Activated T-helper 2 cell treated with anti-CD3 and anti-CD28 coated beads, Interferon-gamma antibody, Interleukin-2, Interleukin-4, amounts not matched to agents 10 μg/mL and 5 μg/mL and 100 μg/mL, durations not matched to agents 14 hours and 24 hours and 36 hours (primary cell): ENCODE results near the gene PRR16. TPM values are rescaled to one million over a fixed set of nuclear protein-coding genes. Genes with fewer than 3 reads are reported as not detected.

Experiments used
- DNase-seq: peaks from one replicate; pipeline ENCODE4 v3.0.0; 2021; ENCODE audit warnings: low spot score
- H3K27ac Mint-ChIP-seq: one replicate; pipeline ENCODE4 v1.8.0; 2021; ENCODE audit warnings: mixed read lengths
- H3K27me3 Mint-ChIP-seq: one replicate; pipeline ENCODE4 v1.8.0; 2021; ENCODE audit warnings: low read depth, mixed read lengths
- H3K36me3 Mint-ChIP-seq: one replicate; pipeline ENCODE4 v1.8.0; 2021; ENCODE audit warnings: low read depth, mixed read lengths
- H3K4me1 Mint-ChIP-seq: one replicate; pipeline ENCODE4 v1.8.0; 2021; ENCODE audit warnings: low read depth, mixed read lengths
- H3K4me3 Mint-ChIP-seq: one replicate; pipeline ENCODE4 v1.8.0; 2021; ENCODE audit warnings: low read depth, mild to moderate bottlenecking, moderate library complexity, mixed read lengths
- H3K9me3 Mint-ChIP-seq: one replicate; pipeline ENCODE4 v1.8.0; 2021; ENCODE audit warnings: mixed read lengths
- intact Hi-C: fragments of 100-400 bp; cut with micrococcal nuclease; formaldehyde crosslinking; loops from one replicate; pipeline ENCODE4 v1.15.1; 2023
- total RNA-seq: library from RNA; stranded (reverse); gene quantifications from 2 replicates; pipeline ENCODE4 v1.2.3, GENCODE V29; 2022

The PRR16 gene
- total RNA-seq, 1 donor from 2014 or later = not detected

GRCh38 chr5:120535900-120536299 is 71.8 kb downstream of the PRR16 start:
- Mint-ChIP-seq H3K4me3 (no peak overlapping the region), H3K36me3 (no peaks in the 10 kb centered on the region), H3K27ac (no peak overlapping the region), H3K9me3 (no peaks in the 10 kb centered on the region), H3K27me3 (no peaks in the 10 kb centered on the region), H3K4me1 (no peaks in the 10 kb centered on the region)
- intact Hi-C loops = no loop called here
- DNase-seq = no peak

- Mint-ChIP-seq H3K27me3 (no peaks in the 10 kb centered on the region), H3K9me3 (no peaks in the 10 kb centered on the region), H3K27ac (no peak overlapping the region), H3K4me1 (no peaks in the 10 kb centered on the region), H3K4me3 (no peak overlapping the region), H3K36me3 (no peaks in the 10 kb centered on the region)
- DNase-seq = no peak
- intact Hi-C loops = no loop called here
Observed at GRCh38 chr5:120538149-120538548, 74.0 kb downstream of the PRR16 start.

- H3K36me3 Mint-ChIP-seq = no peaks in the 10 kb centered on the region
- intact Hi-C loops = no loop called here
- no peaks in the 10 kb centered on the region for H3K27me3 Mint-ChIP-seq
- DNase-seq = no peak
- no peaks in the 10 kb centered on the region for H3K9me3 Mint-ChIP-seq
- H3K4me1 Mint-ChIP-seq = no peaks in the 10 kb centered on the region
- H3K4me3 Mint-ChIP-seq = no peak overlapping the region
- H3K27ac Mint-ChIP-seq = no peak overlapping the region
Observed at GRCh38 chr5:120538644-120539043, 74.5 kb downstream of the PRR16 start.

- Mint-ChIP-seq H3K27ac (no peak overlapping the region), H3K4me3 (no peak overlapping the region), H3K4me1 (no peaks in the 10 kb centered on the region), H3K9me3 (no peaks in the 10 kb centered on the region), H3K36me3 (no peaks in the 10 kb centered on the region), H3K27me3 (no peaks in the 10 kb centered on the region)
- no peak for DNase-seq
- intact Hi-C loops = no loop called here
Observed at GRCh38 chr5:120539471-120539870, 75.4 kb downstream of the PRR16 start.

- Mint-ChIP-seq H3K4me3 (no peak overlapping the region), H3K27ac (no peak overlapping the region), H3K27me3 (no peaks in the 10 kb centered on the region), H3K9me3 (no peaks in the 10 kb centered on the region), H3K4me1 (no peaks in the 10 kb centered on the region), H3K36me3 (no peaks in the 10 kb centered on the region)
- DNase-seq = no peak
- intact Hi-C loops = no loop called here
Observed at GRCh38 chr5:120540097-120540496, 76.0 kb downstream of the PRR16 start.

GRCh38 chr5:120544043-120544442 is 79.9 kb downstream of the PRR16 start:
- H3K9me3 Mint-ChIP-seq = no peaks in the 10 kb centered on the region
- no peak overlapping the region for H3K4me3 Mint-ChIP-seq
- intact Hi-C loops = no loop called here
- no peaks in the 10 kb centered on the region for H3K36me3 Mint-ChIP-seq
- no peaks in the 10 kb centered on the region for H3K4me1 Mint-ChIP-seq
- DNase-seq = no peak
- H3K27ac Mint-ChIP-seq = no peak overlapping the region
- H3K27me3 Mint-ChIP-seq = no peaks in the 10 kb centered on the region

- Mint-ChIP-seq H3K36me3 (no peaks in the 10 kb centered on the region), H3K9me3 (no peaks in the 10 kb centered on the region), H3K4me3 (no peak overlapping the region), H3K27me3 (no peaks in the 10 kb centered on the region), H3K27ac (no peak overlapping the region), H3K4me1 (no peaks in the 10 kb centered on the region)
- no peak for DNase-seq
- intact Hi-C loops = no loop called here
Observed at GRCh38 chr5:120545007-120545406, 80.9 kb downstream of the PRR16 start.

- Mint-ChIP-seq H3K27me3 (no peaks in the 10 kb centered on the region), H3K4me3 (no peak overlapping the region), H3K27ac (no peak overlapping the region), H3K4me1 (no peaks in the 10 kb centered on the region), H3K36me3 (no peaks in the 10 kb centered on the region), H3K9me3 (no peaks in the 10 kb centered on the region)
- no peak for DNase-seq
- intact Hi-C loops = no loop called here
Observed at GRCh38 chr5:120545951-120546350, 81.9 kb downstream of the PRR16 start.

- Mint-ChIP-seq H3K4me3 (no peak overlapping the region), H3K27me3 (no peaks in the 10 kb centered on the region), H3K27ac (no peak overlapping the region), H3K4me1 (no peaks in the 10 kb centered on the region), H3K36me3 (no peaks in the 10 kb centered on the region), H3K9me3 (no peaks in the 10 kb centered on the region)
- DNase-seq = no peak
- intact Hi-C loops = no loop called here
Observed at GRCh38 chr5:120546922-120547321, 82.8 kb downstream of the PRR16 start.

GRCh38 chr5:120550358-120550757 is 86.3 kb downstream of the PRR16 start:
- Mint-ChIP-seq H3K9me3 (no peaks in the 10 kb centered on the region), H3K4me3 (no peak overlapping the region), H3K27ac (no peak overlapping the region), H3K36me3 (no peaks in the 10 kb centered on the region), H3K4me1 (no peaks in the 10 kb centered on the region), H3K27me3 (no peaks in the 10 kb centered on the region)
- intact Hi-C loops = no loop called here
- no peak for DNase-seq

GRCh38 chr5:120552638-120553037 is 88.5 kb downstream of the PRR16 start:
- Mint-ChIP-seq H3K9me3 (no peaks in the 10 kb centered on the region), H3K4me1 (no peaks in the 10 kb centered on the region), H3K4me3 (no peak overlapping the region), H3K27me3 (no peaks in the 10 kb centered on the region), H3K36me3 (no peaks in the 10 kb centered on the region), H3K27ac (no peak overlapping the region)
- DNase-seq = no peak
- intact Hi-C loops = no loop called here

- Mint-ChIP-seq H3K9me3 (no peaks in the 10 kb centered on the region), H3K4me1 (no peaks in the 10 kb centered on the region), H3K27ac (no peak overlapping the region), H3K36me3 (no peaks in the 10 kb centered on the region), H3K4me3 (no peak overlapping the region), H3K27me3 (no peaks in the 10 kb centered on the region)
- no peak for DNase-seq
- intact Hi-C loops = no loop called here
Observed at GRCh38 chr5:120555345-120555744, 91.2 kb downstream of the PRR16 start.

- H3K27ac Mint-ChIP-seq = no peak overlapping the region
- no peak for DNase-seq
- H3K4me3 Mint-ChIP-seq = no peak overlapping the region
- H3K27me3 Mint-ChIP-seq = no peaks in the 10 kb centered on the region
- no peaks in the 10 kb centered on the region for H3K4me1 Mint-ChIP-seq
- intact Hi-C loops = no loop called here
- H3K36me3 Mint-ChIP-seq = no peaks in the 10 kb centered on the region
- no peaks in the 10 kb centered on the region for H3K9me3 Mint-ChIP-seq
Observed at GRCh38 chr5:120564013-120564412, 99.9 kb downstream of the PRR16 start.

GRCh38 chr5:120567066-120567465 is 103.0 kb downstream of the PRR16 start:
- intact Hi-C loops = no loop called here
- no peaks in the 10 kb centered on the region for H3K36me3 Mint-ChIP-seq
- no peaks in the 10 kb centered on the region for H3K4me1 Mint-ChIP-seq
- no peak overlapping the region for H3K27ac Mint-ChIP-seq
- H3K9me3 Mint-ChIP-seq = peaks cover under 1% of the 10 kb centered on the region
- no peaks in the 10 kb centered on the region for H3K27me3 Mint-ChIP-seq
- DNase-seq = no peak
- no peak overlapping the region for H3K4me3 Mint-ChIP-seq
